ENCODE data around the gene FDXR. TPM values are rescaled to one million over a fixed set of nuclear protein-coding genes. Genes with fewer than 3 reads are reported as not detected.

Gene FDXR
- total and polyA plus RNA-seq, 9 of the 15 experiments (the other 6 are each of a cell fraction or from before 2014, with no cell fraction given), result 0.89 to 70.7 (median 30.9) TPM

GRCh38 chr17:74872313-74873036, at the start of gene FDXR (continued):
- TF ChIP-seq, protein P1, sequence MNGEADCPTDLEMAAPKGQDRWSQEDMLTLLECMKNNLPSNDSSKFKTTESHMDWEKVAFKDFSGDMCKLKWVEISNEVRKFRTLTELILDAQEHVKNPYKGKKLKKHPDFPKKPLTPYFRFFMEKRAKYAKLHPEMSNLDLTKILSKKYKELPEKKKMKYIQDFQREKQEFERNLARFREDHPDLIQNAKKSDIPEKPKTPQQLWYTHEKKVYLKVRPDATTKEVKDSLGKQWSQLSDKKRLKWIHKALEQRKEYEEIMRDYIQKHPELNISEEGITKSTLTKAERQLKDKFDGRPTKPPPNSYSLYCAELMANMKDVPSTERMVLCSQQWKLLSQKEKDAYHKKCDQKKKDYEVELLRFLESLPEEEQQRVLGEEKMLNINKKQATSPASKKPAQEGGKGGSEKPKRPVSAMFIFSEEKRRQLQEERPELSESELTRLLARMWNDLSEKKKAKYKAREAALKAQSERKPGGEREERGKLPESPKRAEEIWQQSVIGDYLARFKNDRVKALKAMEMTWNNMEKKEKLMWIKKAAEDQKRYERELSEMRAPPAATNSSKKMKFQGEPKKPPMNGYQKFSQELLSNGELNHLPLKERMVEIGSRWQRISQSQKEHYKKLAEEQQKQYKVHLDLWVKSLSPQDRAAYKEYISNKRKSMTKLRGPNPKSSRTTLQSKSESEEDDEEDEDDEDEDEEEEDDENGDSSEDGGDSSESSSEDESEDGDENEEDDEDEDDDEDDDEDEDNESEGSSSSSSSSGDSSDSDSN (IDR thresholded peaks at IDR 0.05; ENCODE audit: borderline replicate concordance in 1 of 2, low read depth in 2 of 2, low read length in 2 of 2), result 0 out of 4 replicates have a peak, but pooled peaks of 1 of the 2 experiments have one; percentile 60
- TF ChIP-seq ZNF583 (CRISPR knock-in tag; IDR thresholded peaks at IDR 0.05) (no peak), NFE2L1 (tag; IDR thresholded peaks at IDR 0.05; ENCODE audit: borderline replicate concordance, low read depth) (no peak), RUNX1 (IDR thresholded peaks at IDR 0.05; ENCODE audit: low read depth) (no peak), MAFG (tag; conservative IDR thresholded peaks at IDR 0.05) (no peak), MTA2 (IDR thresholded peaks at IDR 0.05; ENCODE audit: low read depth) (no peak), KLF10 (CRISPR knock-in tag; IDR thresholded peaks at IDR 0.05) (no peak), OTX1 (CRISPR knock-in tag; IDR thresholded peaks at IDR 0.05) (peak; percentile 40; the same call in 1 of the 2 replicates), SAFB2 (IDR thresholded peaks at IDR 0.05; ENCODE audit: borderline replicate concordance, low read depth, low read length, severe bottlenecking) (no peak), RBM14 (IDR thresholded peaks at IDR 0.05; ENCODE audit: borderline replicate concordance, insufficient read depth, low read depth, low read length) (no peak), HMG20B (CRISPR knock-in tag; IDR thresholded peaks at IDR 0.05) (no peak), TBP (optimal IDR thresholded peaks at IDR 0.05; ENCODE audit: low read depth, low read length) (peak; percentile 89), ZNF354B (CRISPR knock-in tag; IDR thresholded peaks at IDR 0.05) (no peak), TCF7L2 (IDR thresholded peaks at IDR 0.05; ENCODE audit: low read depth, low read length) (no peak), XRCC4 (IDR thresholded peaks at IDR 0.05; ENCODE audit: extremely low read depth, insufficient read depth, insufficient read length) (no peak), POLR3G (IDR thresholded peaks at IDR 0.05; ENCODE audit: extremely low read depth, insufficient read length, insufficient replicate concordance) (no peak), NCOA6 (IDR thresholded peaks at IDR 0.05) (no peak), HCFC1 (IDR thresholded peaks at IDR 0.05; ENCODE audit: low read depth, low read length) (no peak), ZNF766 (CRISPR knock-in tag; conservative IDR thresholded peaks at IDR 0.05) (no peak), CEBPZ (IDR thresholded peaks at IDR 0.05; ENCODE audit: borderline replicate concordance, low read depth, low read length) (no peak), PHB2 (IDR thresholded peaks at IDR 0.05; ENCODE audit: low read depth) (no peak), SPI1 (IDR thresholded peaks at IDR 0.05; ENCODE audit: borderline replicate concordance, low read depth, low read length) (no peak), ZNF24 (IDR thresholded peaks at IDR 0.05) (no peak), TAF1 (IDR thresholded peaks at IDR 0.05; ENCODE audit: control insufficient read depth, extremely low read depth, insufficient read depth, low read length, severe bottlenecking) (peak; percentile 81)
